HUDEP-2 (cell line): ENCODE results near the gene WASHC2A.
"Not testable (repeated sequence)": the region's sequence is repeated elsewhere in the genome, so short reads cannot be mapped to it uniquely, and the experiment has no call there.

ENCODE experiments used
- DNase-seq, 76 experiments: peaks; one replicate each; lab custom pipeline; 2025; ENCODE audit not compliant: unreplicated experiment in 76 of 76; lab: John Stamatoyannopoulos, UW

The WASHC2A gene

DNA sequence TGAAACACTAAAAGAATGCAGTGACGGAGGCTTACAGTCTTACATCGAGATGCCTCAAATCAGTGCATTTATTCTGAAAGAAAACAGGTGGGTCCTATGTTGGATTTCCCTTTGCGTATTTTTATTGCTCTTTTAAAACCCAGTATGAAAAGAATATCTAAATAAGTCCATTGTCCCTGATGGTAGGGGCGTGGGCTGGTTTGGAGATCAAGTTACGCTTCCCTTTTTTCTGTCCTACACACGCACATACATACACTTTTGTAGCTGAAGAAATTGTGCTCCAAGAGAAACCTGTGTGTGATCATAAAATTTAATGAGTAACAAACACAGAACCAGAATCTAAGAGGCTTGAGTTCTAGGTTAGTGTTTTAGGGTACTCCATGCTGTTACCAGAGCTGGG lies 64.6 kb downstream of the WASHC2A start:
- DNase-seq = not testable (repeated sequence)

DNA sequence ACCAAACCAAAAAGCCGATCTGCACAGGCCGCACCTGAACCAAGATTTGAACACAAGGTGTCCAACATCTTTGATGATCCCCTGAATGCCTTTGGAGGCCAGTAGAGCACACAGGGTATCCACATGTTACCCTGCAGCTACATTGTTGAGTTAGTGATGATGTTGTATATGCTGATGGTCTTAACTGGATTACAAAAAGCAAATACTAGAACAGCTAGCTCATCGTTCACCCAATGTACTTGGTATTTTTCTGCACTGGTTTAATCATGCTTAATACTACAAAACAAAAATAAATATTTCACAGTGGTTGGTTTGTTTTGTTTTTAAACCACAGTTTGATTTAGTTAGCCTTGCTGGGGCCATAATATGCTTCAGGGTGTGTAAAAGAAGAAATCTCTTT lies 65.1 kb downstream of the WASHC2A start:
- DNase-seq = not testable (repeated sequence)

DNA sequence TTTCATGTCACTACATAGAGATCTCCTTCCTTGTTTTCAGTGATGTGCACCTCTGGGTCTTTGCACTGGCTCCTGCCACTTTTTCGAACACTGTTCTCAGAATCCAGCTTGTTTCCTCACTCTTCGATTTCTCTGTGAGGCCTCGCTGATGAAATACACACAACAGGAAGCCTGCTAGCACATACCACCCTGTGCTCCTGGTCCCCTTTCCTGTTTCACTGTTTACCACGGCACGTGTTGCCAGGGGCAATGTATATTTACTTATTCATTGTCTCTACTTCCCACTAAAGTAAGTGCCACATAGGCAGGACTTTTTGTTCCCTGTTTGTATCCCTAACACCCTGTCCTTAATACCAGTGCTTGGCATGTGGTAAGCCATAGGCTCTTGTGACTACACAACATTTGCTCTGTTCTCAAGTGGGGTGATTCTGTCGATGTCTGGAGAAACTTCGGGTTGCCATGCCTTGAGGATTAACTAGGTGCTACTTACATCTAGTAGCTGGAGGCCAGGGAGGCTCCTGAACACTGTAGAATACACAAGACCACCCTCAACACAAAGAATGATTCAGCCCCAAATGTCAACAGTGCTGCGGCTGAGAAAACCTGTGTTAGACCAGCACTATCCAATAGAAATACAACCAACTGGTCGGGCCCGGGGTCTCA lies 75.9 kb downstream of the WASHC2A start:
- DNase-seq = not testable (repeated sequence)

DNA sequence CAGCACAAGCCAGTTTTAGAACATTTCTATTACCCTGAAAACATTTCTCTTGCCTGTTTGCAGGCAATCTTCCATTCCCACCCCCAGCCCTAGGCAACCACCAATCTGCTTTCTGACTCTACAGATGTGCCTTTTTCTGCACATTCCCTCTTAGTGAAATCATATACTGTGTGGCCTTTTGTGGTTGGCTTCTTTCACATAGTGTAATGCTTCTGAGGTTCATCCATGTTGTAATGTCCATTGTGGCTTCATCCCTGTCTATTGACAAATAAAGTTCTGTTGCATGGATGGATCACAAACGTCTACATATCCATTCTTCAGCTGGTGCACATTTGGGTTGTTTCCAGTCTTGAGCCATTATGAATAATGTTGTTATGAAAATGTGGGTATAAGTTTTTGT lies 77.8 kb downstream of the WASHC2A start:
- not testable (repeated sequence) for DNase-seq

DNA sequence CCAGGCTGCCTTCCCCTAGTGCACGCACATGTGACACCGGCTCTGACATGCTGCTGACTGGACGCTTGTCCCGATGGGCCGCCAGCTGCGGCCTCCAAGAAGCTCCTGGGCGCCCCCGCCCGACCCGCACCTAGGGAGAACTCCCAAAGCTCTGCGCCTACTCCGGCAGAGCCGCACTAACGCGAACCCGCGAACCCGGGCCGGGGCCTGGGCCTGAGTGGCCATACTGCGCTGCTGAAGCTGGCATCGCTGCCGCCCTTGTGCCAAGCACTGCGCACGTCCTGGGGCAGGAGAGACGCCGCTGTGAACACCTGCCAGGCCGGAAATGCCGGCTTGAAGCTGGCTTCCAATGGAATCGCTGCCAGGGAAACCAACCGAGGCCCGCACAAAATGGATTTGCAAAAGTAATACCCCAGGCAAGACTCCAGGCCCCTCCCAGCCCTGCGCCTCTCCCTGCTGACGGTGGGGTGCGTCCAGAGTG lies 85.1 kb downstream of the WASHC2A start:
- peak in 1 of 76 experiments; percentile 4 for DNase-seq

DNA sequence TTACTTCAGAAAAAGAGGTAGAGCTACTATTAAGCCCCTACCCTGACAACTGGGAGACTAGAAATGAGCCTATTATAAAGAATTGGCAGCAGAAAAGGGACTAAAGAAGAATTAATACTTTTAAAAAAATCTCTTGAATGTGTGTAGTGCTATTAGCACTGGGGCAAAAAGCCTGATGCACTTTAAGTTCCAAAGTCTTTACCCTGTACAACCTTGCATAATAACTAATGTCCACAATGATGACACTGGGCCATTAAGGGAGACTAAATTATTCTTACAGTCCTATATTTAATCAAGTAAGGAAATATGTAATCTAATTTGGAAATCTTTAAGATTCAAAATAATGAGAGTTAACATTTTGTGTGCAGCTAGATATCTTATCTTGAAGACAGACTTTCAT lies 90.1 kb downstream of the WASHC2A start:
- not testable (repeated sequence) for DNase-seq

DNA sequence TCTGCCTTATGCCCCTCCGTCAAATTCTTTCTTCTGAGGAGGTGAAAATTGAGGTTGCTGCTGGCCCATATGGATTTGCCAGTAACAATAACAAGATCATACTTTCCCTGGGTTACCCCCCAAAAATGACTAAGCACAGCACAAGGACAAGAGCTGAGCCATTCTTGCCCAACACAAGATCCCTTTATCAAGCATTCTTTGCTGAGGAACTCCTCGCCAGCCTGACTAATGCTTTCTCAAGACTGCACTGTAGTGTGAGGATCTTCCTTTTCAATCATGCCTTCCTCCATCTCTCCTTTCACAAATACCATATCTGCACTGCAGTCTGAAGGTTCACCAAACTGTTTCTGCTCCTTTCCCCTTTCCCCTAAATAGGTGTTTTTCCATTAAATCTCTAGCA lies 92.1 kb downstream of the WASHC2A start:
- DNase-seq = not testable (repeated sequence)

DNA sequence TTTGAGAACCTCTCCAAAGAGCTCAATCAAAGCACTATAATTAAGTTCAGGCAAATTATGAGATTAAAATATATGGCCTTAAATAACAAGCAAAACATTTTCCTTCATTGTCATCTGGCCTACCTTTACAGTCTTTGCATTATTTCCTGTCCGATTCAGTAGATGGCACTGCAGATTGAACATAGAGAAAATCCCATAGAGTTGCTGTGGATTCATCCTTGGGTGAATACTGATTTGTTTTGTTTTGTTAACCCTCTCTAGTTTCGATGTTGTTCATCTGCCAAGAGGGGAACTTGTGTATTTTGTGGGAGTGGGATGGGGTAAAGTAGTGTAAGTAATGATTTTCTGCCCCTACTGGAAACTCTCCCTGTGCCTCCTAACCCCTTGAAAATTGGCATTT lies 97.3 kb downstream of the WASHC2A start:
- DNase-seq = not testable (repeated sequence)

DNA sequence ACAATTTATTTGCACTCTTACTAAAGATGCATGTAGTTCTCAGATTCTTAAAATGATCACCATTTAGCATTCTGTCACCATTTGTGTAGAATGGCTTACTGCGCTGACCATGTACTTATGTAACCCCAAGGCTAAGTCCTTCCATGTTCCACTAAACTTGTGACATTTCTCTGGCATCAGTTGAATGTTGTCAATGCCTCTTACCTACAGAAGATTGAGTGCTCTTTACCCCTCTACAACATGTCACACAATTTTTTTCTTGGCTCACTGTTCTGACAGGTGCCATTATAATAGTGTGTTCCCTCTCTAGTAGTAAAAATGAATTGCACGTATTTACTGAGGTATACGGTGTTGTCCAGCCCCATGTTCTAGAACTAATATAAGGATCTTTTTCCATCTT lies 100.1 kb downstream of the WASHC2A start:
- not testable (repeated sequence) for DNase-seq

DNA sequence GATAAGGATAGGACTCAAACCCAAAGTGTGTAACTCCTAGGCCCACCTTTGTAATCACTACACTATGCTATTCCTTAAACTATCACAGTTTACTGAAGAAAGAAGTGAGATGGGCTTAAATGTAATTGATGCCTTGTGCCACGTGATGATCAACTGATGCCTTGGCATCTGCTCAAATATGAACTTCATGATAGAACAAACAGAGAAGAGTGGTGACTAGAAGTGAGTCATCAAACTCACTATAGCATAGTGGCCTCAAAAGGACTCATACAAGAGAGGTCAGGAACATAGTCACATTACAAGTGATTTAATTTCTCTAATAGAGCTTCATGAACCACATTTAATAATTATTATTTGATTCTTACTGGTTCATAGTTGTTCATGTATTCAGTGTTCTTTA lies 101.8 kb downstream of the WASHC2A start:
- DNase-seq = peak in 1 of 76 experiments; percentile 2

DNA sequence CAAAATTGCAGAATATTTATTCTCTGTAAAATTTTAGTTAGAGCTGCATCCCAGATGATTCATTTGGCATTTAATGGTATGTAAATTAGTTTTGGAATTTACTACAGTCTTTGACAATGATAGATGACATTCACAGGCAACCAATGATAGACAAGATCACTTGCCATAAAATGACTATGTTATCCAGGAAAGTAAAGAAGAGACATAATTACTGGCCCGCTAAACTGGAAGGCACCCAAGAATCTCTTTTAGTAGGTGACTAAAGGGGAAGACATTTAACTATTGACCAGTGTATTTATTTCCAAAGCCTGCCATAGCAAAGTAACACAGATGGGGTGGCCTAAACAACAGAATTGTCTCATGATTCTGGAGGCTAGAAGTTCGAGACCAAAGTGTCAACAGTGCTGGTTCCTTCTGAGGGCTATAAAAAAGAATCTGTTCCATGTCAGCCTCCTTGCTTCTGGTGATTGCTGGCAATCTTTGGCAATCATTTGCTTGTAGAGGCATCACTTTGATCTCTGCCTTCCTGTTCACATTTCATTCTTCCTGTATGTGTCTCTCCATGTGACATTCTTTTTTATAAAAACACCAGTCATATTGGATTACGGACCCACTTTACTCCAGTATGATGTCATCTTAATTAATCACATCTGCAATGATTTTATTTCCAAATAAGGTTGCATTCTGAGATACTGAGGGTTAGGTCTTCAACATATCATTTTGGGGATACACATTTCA lies 107.2 kb downstream of the WASHC2A start:
- DNase-seq = not testable (repeated sequence)
